RWPE2 (cell line): ENCODE data around the gene GPR161.

Experiments
- ATAC-seq: fragments of 200-7000 bp; cut with Tn5 transposase; 3 replicates; pipeline ENCODE4 v1.9.1; 2021; ENCODE audit warnings: low read depth
- DNase-seq: peaks from one replicate; pipeline ENCODE4 v3.0.0-alpha.2; 2020; ENCODE audit warnings: low spot score
- H3K27ac ChIP-seq: fragments of 450-650 bp; 2 replicates; pipeline ENCODE4 v1.5.1; 2017; ENCODE audit warnings: mild to moderate bottlenecking; ENCODE audit not compliant: poor library complexity, severe bottlenecking
- H3K27me3 ChIP-seq: fragments of 250-450 bp; sonication (Bioruptor Pico); 2 replicates; pipeline ENCODE4 v1.5.1; 2021; ENCODE audit warnings: mild to moderate bottlenecking, moderate library complexity; ENCODE audit not compliant: insufficient read depth, poor library complexity, severe bottlenecking
- H3K36me3 ChIP-seq: fragments of 250-450 bp; sonication (Bioruptor Pico); 2 replicates; pipeline ENCODE4 v1.5.1; 2020; ENCODE audit warnings: low read depth, mild to moderate bottlenecking, moderate library complexity
- H3K4me1 ChIP-seq: fragments of 250-450 bp; sonication (Bioruptor Pico); 2 replicates; pipeline ENCODE4 v1.5.1; 2021; ENCODE audit warnings: mild to moderate bottlenecking, moderate library complexity; ENCODE audit not compliant: insufficient read depth, poor library complexity, severe bottlenecking
- H3K4me3 ChIP-seq: fragments of 250-450 bp; sonication (Bioruptor Pico); 2 replicates; pipeline ENCODE4 v1.5.1; 2021; ENCODE audit warnings: mild to moderate bottlenecking, moderate library complexity; ENCODE audit not compliant: severe bottlenecking
- H3K9me3 ChIP-seq: fragments of 250-450 bp; sonication (Bioruptor Pico); 2 replicates; pipeline ENCODE4 v1.5.1; 2021; ENCODE audit warnings: mild to moderate bottlenecking, moderate library complexity; ENCODE audit not compliant: severe bottlenecking
- CTCF ChIP-seq: fragments of 450-650 bp; IDR thresholded peaks from one replicate; pipeline ENCODE4 v1.5.1; 2017; ENCODE audit warnings: mild to moderate bottlenecking, moderate library complexity; ENCODE audit not compliant: poor library complexity, severe bottlenecking

Gene GPR161

GRCh38 chr1:168081373-168082007 lies 55.2 kb downstream of the GPR161 start:
- peak overlapping the region; percentile 51 for H3K27ac ChIP-seq
- DNase-seq, result no peak

GRCh38 chr1:168079761-168080160 lies 57.0 kb downstream of the GPR161 start:
- H3K9me3 ChIP-seq, result no peaks in the 10 kb centered on the region
- peak; percentile 67 for ATAC-seq
- H3K4me3 ChIP-seq, result no peak overlapping the region
- DNase-seq, result no peak
- TF ChIP-seq CTCF, result no peak
- peak overlapping the region; percentile 51 for H3K27ac ChIP-seq
- H3K36me3 ChIP-seq, result peaks cover 19% of the 10 kb centered on the region
- H3K4me1 ChIP-seq, result peaks cover 13% of the 10 kb centered on the region
- no peaks in the 10 kb centered on the region for H3K27me3 ChIP-seq

More at GRCh38 chr1:168081373-168082007, 55.2 kb downstream of the GPR161 start:
- peak; percentile 41 for ATAC-seq
- Histone ChIP-seq H3K27me3 (no peaks in the 10 kb centered on the region), H3K4me1 (peaks cover 13% of the 10 kb centered on the region), H3K36me3 (peaks cover 2% of the 10 kb centered on the region; the same call in 1 of the 2 replicates), H3K9me3 (no peaks in the 10 kb centered on the region), H3K4me3 (no peak overlapping the region)
- TF ChIP-seq CTCF, result no peak

- Histone ChIP-seq H3K36me3 (peaks cover 87% of the 10 kb centered on the region), H3K9me3 (no peaks in the 10 kb centered on the region), H3K27me3 (no peaks in the 10 kb centered on the region), H3K4me1 (no peaks in the 10 kb centered on the region), H3K27ac (no peak overlapping the region), H3K4me3 (no peak overlapping the region)
- no peak for ATAC-seq
- TF ChIP-seq CTCF, result no peak
- DNase-seq, result no peak
Measured at GRCh38 chr1:168069384-168069783, 67.3 kb downstream of the GPR161 start.

GRCh38 chr1:168065506-168065905 lies 71.2 kb downstream of the GPR161 start:
- H3K36me3 ChIP-seq, result peaks cover 75% of the 10 kb centered on the region
- no peak for TF ChIP-seq CTCF
- H3K9me3 ChIP-seq, result no peaks in the 10 kb centered on the region
- no peak for ATAC-seq
- H3K4me3 ChIP-seq, result no peak overlapping the region
- H3K27me3 ChIP-seq, result no peaks in the 10 kb centered on the region
- no peak overlapping the region for H3K27ac ChIP-seq
- no peak for DNase-seq
- no peaks in the 10 kb centered on the region for H3K4me1 ChIP-seq

- H3K4me3 ChIP-seq, result no peak overlapping the region
- H3K9me3 ChIP-seq, result no peaks in the 10 kb centered on the region
- DNase-seq (no peak), ATAC-seq (no peak)
- peaks cover 62% of the 10 kb centered on the region for H3K36me3 ChIP-seq
- no peaks in the 10 kb centered on the region for H3K4me1 ChIP-seq
- no peaks in the 10 kb centered on the region for H3K27me3 ChIP-seq
- no peak overlapping the region for H3K27ac ChIP-seq
- TF ChIP-seq CTCF, result no peak
Measured at GRCh38 chr1:168064216-168064615, 72.5 kb downstream of the GPR161 start.
